IPS-NIHi11 (cell line): ENCODE results near the gene WNT11.
A peak's percentile ranks its signal among the peaks of the same experiment; 100 is the strongest.

ENCODE experiments used
- DNase-seq: peaks from one replicate; pipeline ENCODE4 v3.0.0; 2012; ENCODE audit warnings: mixed read lengths, low spot score

The WNT11 gene

GRCh38 chr11:76218449-76219178 is 12.3 kb upstream of the WNT11 start:
- no peak for DNase-seq

- DNase-seq: no peak
These were observed 11.4 kb upstream of the WNT11 start for GRCh38 chr11:76217653-76218160.

GRCh38 chr11:76216536-76217325 is 10.4 kb upstream of the WNT11 start:
- no peak for DNase-seq

GRCh38 chr11:76215941-76216340 is 9.6 kb upstream of the WNT11 start:
- DNase-seq: no peak

- no peak for DNase-seq
These were observed 8.8 kb upstream of the WNT11 start for GRCh38 chr11:76214968-76215548.

- no peak for DNase-seq
These were observed 7.9 kb upstream of the WNT11 start for GRCh38 chr11:76214186-76214585.

GRCh38 chr11:76212086-76213035 is 6.1 kb upstream of the WNT11 start:
- DNase-seq: no peak

GRCh38 chr11:76210931-76211851 is 4.9 kb upstream of the WNT11 start:
- DNase-seq: no peak

- DNase-seq: no peak
These were observed 4.0 kb upstream of the WNT11 start for GRCh38 chr11:76209973-76210930.

GRCh38 chr11:76209375-76209972 is 3.2 kb upstream of the WNT11 start:
- DNase-seq: no peak

GRCh38 chr11:76208438-76209374 is 2.4 kb upstream of the WNT11 start:
- DNase-seq: peak; percentile 85

- DNase-seq: peak; percentile 88
These were observed 1.5 kb upstream of the WNT11 start for GRCh38 chr11:76207642-76208401.

- DNase-seq: no peak
These were observed 300 bp downstream of the WNT11 start for GRCh38 chr11:76206077-76206326.

- no peak for DNase-seq
These were observed 838 bp downstream of the WNT11 start for GRCh38 chr11:76205252-76206076.

GRCh38 chr11:76203937-76204336 is 2.4 kb downstream of the WNT11 start:
- DNase-seq: no peak

GRCh38 chr11:76203131-76203925 is 3.0 kb downstream of the WNT11 start:
- no peak for DNase-seq
